SH-SY5Y (cell line): Measurements from ENCODE around the gene COL27A1.

Experiments
- GATA2 ChIP-seq: IDR thresholded peaks from 2 replicates; pipeline ENCODE4 v1.6.1; 2011; ENCODE audit warnings: mild to moderate bottlenecking, low read depth, low read length
- GATA3 ChIP-seq: IDR thresholded peaks from 2 replicates; pipeline ENCODE4 v1.6.1; 2011; ENCODE audit warnings: low read depth, mild to moderate bottlenecking, low read length, moderate library complexity

DNA sequence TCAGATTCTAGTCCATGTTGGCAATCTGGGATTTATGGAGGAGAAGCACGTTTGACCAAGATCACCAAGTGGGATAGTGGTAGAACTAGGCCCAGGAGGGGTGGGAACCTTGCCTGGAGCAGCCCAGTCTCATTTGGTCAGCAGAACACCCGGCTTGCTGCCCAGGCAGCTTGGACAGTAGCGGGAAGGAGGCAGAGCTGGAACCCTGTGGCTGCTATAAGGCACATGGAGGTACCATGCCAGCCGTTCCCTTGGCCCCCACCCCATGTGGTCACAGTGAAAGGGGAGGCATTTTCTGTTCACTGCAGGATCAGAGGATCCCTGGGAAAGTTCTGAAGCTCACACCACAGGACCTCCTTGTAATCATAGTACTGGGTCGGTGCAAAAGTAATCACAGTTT is 92.2 kb downstream of the COL27A1 start:
- no peak for TF ChIP-seq GATA2
- no peak for TF ChIP-seq GATA3
